Lung (tissue), 12 donors: Measurements from ENCODE around the gene FANCC. TPM values are rescaled to one million over a fixed set of nuclear protein-coding genes. Genes with fewer than 3 reads are reported as not detected.

Experiments
- ATAC-seq: fragments of 200-7000 bp; cut with Tn5 transposase; one replicate; pipeline ENCODE4 v1.9.1; 2020; ENCODE audit warnings: moderate number of reproducible peaks; ENCODE audit not compliant: insufficient read depth, low FRiP score
- DNase-seq, 3 donors: peaks; one replicate each; pipeline ENCODE4 v3.0.0-alpha.2; 2013 to 2017
- H3K27ac ChIP-seq, 2 donors: one replicate each; pipeline ENCODE4 v1.5.1; 2013; ENCODE audit warnings: mild to moderate bottlenecking in 2 of 2, moderate library complexity in 2 of 2, control low read depth in 1 of 2, inconsistent platforms in 1 of 2, low read depth in 1 of 2, low read length in 1 of 2
- H3K27me3 ChIP-seq, 3 donors: one replicate each; pipeline ENCODE4 v1.5.1; 2013; ENCODE audit warnings: low read length in 2 of 3; ENCODE audit not compliant: control insufficient read depth in 3 of 3, insufficient read depth in 3 of 3
- H3K36me3 ChIP-seq, 4 donors: one replicate each; pipeline ENCODE4 v1.5.1; 2013; ENCODE audit warnings: low read length in 4 of 4, mild to moderate bottlenecking in 1 of 4, moderate library complexity in 1 of 4; ENCODE audit not compliant: control insufficient read depth in 4 of 4, insufficient read depth in 4 of 4
- H3K4me1 ChIP-seq, 5 donors: one replicate each; pipeline ENCODE4 v1.5.1; 2013; ENCODE audit warnings: low read length in 5 of 5, mild to moderate bottlenecking in 2 of 5, moderate library complexity in 1 of 5; ENCODE audit not compliant: control insufficient read depth in 5 of 5, insufficient read depth in 5 of 5
- H3K4me3 ChIP-seq: one replicate; pipeline ENCODE4 v1.5.1; 2013; ENCODE audit warnings: mild to moderate bottlenecking, control low read depth, moderate library complexity
- H3K9ac ChIP-seq, 2 donors: one replicate each; pipeline ENCODE4 v1.5.1; 2013; ENCODE audit warnings: low read length in 2 of 2, control low read depth in 1 of 2; ENCODE audit not compliant: insufficient read depth in 1 of 2
- H3K9me3 ChIP-seq, 4 donors: one replicate each; pipeline ENCODE4 v1.5.1; 2013; ENCODE audit warnings: low read length in 3 of 4, mild to moderate bottlenecking in 1 of 4, moderate library complexity in 1 of 4; ENCODE audit not compliant: control insufficient read depth in 4 of 4, insufficient read depth in 3 of 4
- WGBS, 2 donors: extraction: QIAGEN DNeasy Blood & Tissue Kit; methylation state at CpG; one replicate each; pipeline ENCODE4 v1.1.7; 2013; 5-methylcytosine and 5-hydroxymethylcytosine counted together
- polyA plus RNA-seq, 2 donors: library from polyadenylated mRNA; stranded (reverse); fragments of 200-250 nt; gene quantifications; one replicate each; pipeline ENCODE4 v1.2.1, GENCODE V29; 2013
- total RNA-seq, 2 donors: library from RNA; depleted of rRNA in 1 of 2; stranded (reverse); fragments of >200 nt in 1 of 2; gene quantifications; one replicate each; pipeline ENCODE4 v1.2.1, GENCODE V29; 2014 to 2021
- TF ChIP-seq, protein P1 (sequence below): IDR thresholded peaks from 2 replicates; pipeline ENCODE4 v1.5.1; 2012; ENCODE audit warnings: mild to moderate bottlenecking; ENCODE audit errors: control extremely low read depth, extremely low read depth
- donor health status: control.
- donor health status: control.
- donor health status: Bipolar disorder and iron deficiency.
- donor health status: healthy.
- donor health status: DM: yes; HTN: yes; CAD: no.

FANCC gene
- total and polyA plus RNA-seq, 4 donors = 4.4 to 20.0 (median 8.7) TPM

DNA sequence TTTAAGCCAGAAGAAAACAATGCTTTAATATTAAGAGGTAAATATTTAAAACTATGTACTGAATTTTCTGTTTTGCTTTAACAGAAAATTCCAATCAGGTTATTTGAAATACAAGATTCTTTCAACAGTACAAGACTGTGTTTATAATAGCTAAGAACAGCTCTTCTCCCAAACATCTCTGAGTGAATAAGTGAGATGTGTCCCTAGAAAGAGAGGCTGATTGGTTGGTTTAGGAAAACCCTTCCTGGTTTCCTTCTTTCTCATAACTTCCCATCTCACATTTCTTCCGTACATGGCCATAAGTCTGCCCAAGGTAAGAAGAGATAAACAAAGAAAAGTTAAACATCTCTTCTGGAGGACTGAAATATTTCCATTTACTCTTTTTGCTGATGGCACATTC is 145.9 kb downstream of the FANCC start:
- Histone ChIP-seq H3K9me3 (no peaks in the 10 kb centered on the region), H3K27ac (no peak overlapping the region), H3K4me1 (peaks cover 0 to 19% (median 4%) of the 10 kb centered on the region in 5 donors), H3K27me3 (no peaks in the 10 kb centered on the region), H3K36me3 (peaks cover 3 to 9% (median 4%) of the 10 kb centered on the region in 4 donors), H3K4me3 (no peak overlapping the region), H3K9ac (no peak overlapping the region)
- ATAC-seq = no peak
- TF ChIP-seq, protein P1, sequence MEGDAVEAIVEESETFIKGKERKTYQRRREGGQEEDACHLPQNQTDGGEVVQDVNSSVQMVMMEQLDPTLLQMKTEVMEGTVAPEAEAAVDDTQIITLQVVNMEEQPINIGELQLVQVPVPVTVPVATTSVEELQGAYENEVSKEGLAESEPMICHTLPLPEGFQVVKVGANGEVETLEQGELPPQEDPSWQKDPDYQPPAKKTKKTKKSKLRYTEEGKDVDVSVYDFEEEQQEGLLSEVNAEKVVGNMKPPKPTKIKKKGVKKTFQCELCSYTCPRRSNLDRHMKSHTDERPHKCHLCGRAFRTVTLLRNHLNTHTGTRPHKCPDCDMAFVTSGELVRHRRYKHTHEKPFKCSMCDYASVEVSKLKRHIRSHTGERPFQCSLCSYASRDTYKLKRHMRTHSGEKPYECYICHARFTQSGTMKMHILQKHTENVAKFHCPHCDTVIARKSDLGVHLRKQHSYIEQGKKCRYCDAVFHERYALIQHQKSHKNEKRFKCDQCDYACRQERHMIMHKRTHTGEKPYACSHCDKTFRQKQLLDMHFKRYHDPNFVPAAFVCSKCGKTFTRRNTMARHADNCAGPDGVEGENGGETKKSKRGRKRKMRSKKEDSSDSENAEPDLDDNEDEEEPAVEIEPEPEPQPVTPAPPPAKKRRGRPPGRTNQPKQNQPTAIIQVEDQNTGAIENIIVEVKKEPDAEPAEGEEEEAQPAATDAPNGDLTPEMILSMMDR = no peak
- 72 to 81% methylated on average over 1 of the region's 1 CpG for WGBS, 2 donors
- DNase-seq = peak in 2 of 3 donors; percentile 13 to 22

DNA sequence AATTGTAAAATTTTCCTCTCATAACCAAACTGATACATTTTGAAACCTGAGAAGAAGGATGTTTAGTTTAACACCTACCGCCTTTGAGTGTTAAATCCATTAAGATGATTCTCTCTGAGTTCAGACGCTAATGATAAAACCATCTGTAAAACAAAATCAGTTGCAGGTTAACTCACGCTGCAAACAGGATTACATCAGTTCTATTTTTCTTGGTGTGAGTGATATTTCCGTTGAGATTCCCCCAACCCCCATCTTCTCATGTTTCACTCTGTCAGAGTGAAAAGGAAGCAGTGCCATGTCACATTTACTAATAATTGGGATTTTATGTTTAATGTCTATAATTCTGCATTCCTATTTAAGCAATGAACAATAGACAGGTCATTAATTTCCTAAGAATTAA is 146.5 kb downstream of the FANCC start:
- Histone ChIP-seq H3K27me3 (no peaks in the 10 kb centered on the region), H3K36me3 (peaks cover 3 to 9% (median 4%) of the 10 kb centered on the region in 4 donors), H3K4me1 (peaks cover 0 to 19% (median 4%) of the 10 kb centered on the region in 5 donors), H3K4me3 (no peak overlapping the region), H3K9ac (no peak overlapping the region), H3K9me3 (no peaks in the 10 kb centered on the region), H3K27ac (no peak overlapping the region)
- ATAC-seq (no peak), DNase-seq (peak in 2 of 3 donors; percentile 64 to 76)
- TF ChIP-seq, protein P1 = no peak
- 57 to 69% methylated on average over 4 of the region's 4 CpGs for WGBS, 2 donors

DNA sequence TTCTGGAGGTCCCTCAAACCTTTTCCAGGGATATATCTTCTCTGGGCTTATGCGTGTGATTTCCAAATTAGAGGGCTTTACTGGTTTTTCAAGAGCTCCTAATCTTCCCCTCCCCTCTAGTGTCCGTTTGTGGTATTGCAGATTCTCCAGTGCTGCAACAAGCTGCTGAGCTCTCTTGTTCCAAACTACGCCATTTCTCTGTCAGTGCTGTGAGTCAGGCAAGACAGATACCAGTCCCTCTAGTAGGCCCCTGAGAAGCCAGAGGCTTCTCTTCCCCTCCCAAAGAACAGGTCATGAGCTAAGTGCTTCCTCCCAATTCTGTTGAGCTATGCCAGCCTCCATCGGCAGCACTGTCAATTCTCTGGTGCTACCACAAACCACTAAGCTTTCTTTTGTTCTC is 149.5 kb downstream of the FANCC start:
- 60 to 78% methylated on average over 4 of the region's 4 CpGs for WGBS, 2 donors
- Histone ChIP-seq H3K27me3 (no peaks in the 10 kb centered on the region), H3K36me3 (peaks cover 0 to 13% (median 4%) of the 10 kb centered on the region in 4 donors), H3K9ac (no peak overlapping the region), H3K27ac (no peak overlapping the region), H3K4me1 (peaks cover 0 to 19% (median 4%) of the 10 kb centered on the region in 5 donors), H3K4me3 (no peak overlapping the region), H3K9me3 (peaks cover 0 to 3% (median 0%) of the 10 kb centered on the region in 4 donors)
- ATAC-seq = peak; percentile 53
- peak; percentile 42 to 64 (median 57) for DNase-seq
- TF ChIP-seq, protein P1 = peak; percentile 57

DNA sequence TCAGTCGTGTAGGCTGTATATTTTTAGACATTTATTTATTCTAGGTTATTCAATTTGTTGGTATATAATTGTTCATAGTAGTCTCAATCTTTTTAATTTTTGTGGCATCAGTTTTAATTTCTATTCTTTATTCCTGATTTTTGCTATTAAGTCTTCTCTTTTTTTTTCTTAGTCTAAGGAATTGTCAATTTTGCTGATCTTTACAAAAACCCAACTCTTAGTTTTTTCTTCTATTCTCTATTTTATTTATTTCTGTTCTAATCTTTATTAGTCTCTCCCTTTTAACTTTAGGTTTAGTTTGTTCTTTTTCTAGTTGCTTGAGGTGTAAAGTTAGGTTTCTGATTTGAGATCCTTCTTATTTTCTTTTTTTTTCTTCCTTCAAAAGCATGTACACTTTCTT is 152.5 kb downstream of the FANCC start:
- no peak overlapping the region for H3K9ac ChIP-seq
- peaks cover 0 to 13% (median 4%) of the 10 kb centered on the region in 4 donors for H3K36me3 ChIP-seq
- TF ChIP-seq, protein P1 = no peak
- WGBS, 2 donors = 85 to 94% methylated on average over 1 of the region's 1 CpG
- no peak overlapping the region for H3K27ac ChIP-seq
- H3K9me3 ChIP-seq = peaks cover 0 to 3% (median 0%) of the 10 kb centered on the region in 4 donors
- H3K27me3 ChIP-seq = no peaks in the 10 kb centered on the region
- no peak for ATAC-seq
- H3K4me3 ChIP-seq = no peak overlapping the region
- H3K4me1 ChIP-seq = peaks cover 0 to under 1% (median 0%) of the 10 kb centered on the region in 5 donors
- no peak for DNase-seq
